Ovary (tissue), 9 donors: ENCODE results near the gene LILRA6. TPM values are rescaled to one million over a fixed set of nuclear protein-coding genes. Genes with fewer than 3 reads are reported as not detected.
A peak's percentile ranks its signal among the peaks of the same experiment; 100 is the strongest.

ENCODE experiments used
- DNase-seq, 5 donors: peaks; one replicate each; pipeline ENCODE4 v3.0.0-alpha.2; 2019 to 2020
- H3K27ac ChIP-seq, 2 donors: fragments of 200-600 bp; one replicate each; pipeline versions ENCODE4 v1.5.1 to v1.8.0; 2019 to 2022
- H3K27me3 ChIP-seq: fragments of 200-600 bp; one replicate; pipeline ENCODE4 v1.8.0; 2022
- H3K36me3 ChIP-seq: fragments of 200-600 bp; sonication (generic); one replicate; pipeline ENCODE4 v1.5.1; 2019
- H3K4me1 ChIP-seq: one replicate; pipeline ENCODE4 v1.8.1; 2013; ENCODE audit warnings: mild to moderate bottlenecking, moderate library complexity; ENCODE audit not compliant: insufficient read depth
- H3K4me3 ChIP-seq: fragments of 200-600 bp; sonication (generic); one replicate; pipeline ENCODE4 v1.5.1; 2017
- H3K9me3 ChIP-seq, 2 donors: fragments of 200-600 bp in 1 of 2; sonication (generic) in 1 of 2; one replicate each; pipeline versions ENCODE4 v1.5.1 to v1.8.1; 2013 to 2019; ENCODE audit warnings: mild to moderate bottlenecking in 1 of 2, moderate library complexity in 1 of 2
- EP300 ChIP-seq: sonication (generic); formaldehyde crosslinking; IDR thresholded peaks from one replicate; pipeline ENCODE4 v1.6.1; 2017; ENCODE audit warnings: antibody characterized with exemption
- POLR2A ChIP-seq: fragments of 450-650 bp; IDR thresholded peaks from one replicate; pipeline ENCODE4 v1.6.1; 2017; ENCODE audit warnings: antibody characterized with exemption, mild to moderate bottlenecking, moderate library complexity
- WGBS, 3 donors: extraction: QIAGEN DNeasy Blood & Tissue Kit in 1 of 3; methylation state at CpG; one replicate each; pipeline versions ENCODE4 v1.1.5 to v1.1.7; 2013 to 2017; 5-methylcytosine and 5-hydroxymethylcytosine counted together
- intact Hi-C, 4 donors: fragments of 100-400 bp; cut with DNase I; formaldehyde crosslinking; loops; one replicate each; pipeline versions ENCODE4 v1.11.0 to v1.15.1; 2022 to 2023
- polyA plus RNA-seq, 2 donors: library from polyadenylated mRNA; stranded (reverse); fragments of 200-250 nt in 1 of 2; fragments of 350-450 nt in 1 of 2; fragmentation: Illumina TruSeq in 1 of 2; extraction: RNeasy Lipid Tissue Mini Kit (QIAGEN cat#74804) in 1 of 2; gene quantifications; one replicate each; pipeline ENCODE4 v1.2.3, GENCODE V29; 2013 to 2014
- total RNA-seq, 7 donors: library from RNA; depleted of rRNA in 2 of 7; stranded (reverse); fragments of >200 nt in 2 of 7; fragmentation: NEBNext Ultra II Directional in 3 of 7; extraction: Animal tissue kit (Norgen Biotek cat#: 25700) in 3 of 7; gene quantifications; one replicate each; pipeline versions ENCODE4 v1.1.0 to v1.2.4, GENCODE V29; 2016 to 2023
- TF ChIP-seq, protein P1 (sequence below), 3 donors: fragments of 450-650 bp in 2 of 3; fragments of 200-600 bp in 1 of 3; IDR thresholded peaks; one replicate each; pipeline versions ENCODE4 v1.5.1 to v1.8.0; 2016 to 2022; ENCODE audit warnings: antibody characterized with exemption in 3 of 3, mild to moderate bottlenecking in 1 of 3
- donor health status: DM: no; HTN: no; CAD: no; lungs with moderate emphysema.
- donor health status: DM: no; HTN: no; CAD: no.
- donor health status: Bipolar disorder and iron deficiency.
- donor health status: DM: yes; HTN: yes; CAD: no.
- donor health status: DM: no; HTN: no; CAD: no.
- donor health status: DM: yes; HTN: yes; CAD: no.

LILRA6 gene
- total and polyA plus RNA-seq, 9 donors, result 0.61 to 2.7 (median 1.2) TPM

GRCh38 chr19:54189735-54190502 is 52.7 kb downstream of the LILRA6 start:
- Histone ChIP-seq H3K27me3 (no peaks in the 10 kb centered on the region), H3K4me3 (peak overlapping the region; percentile 80), H3K9me3 (no peaks in the 10 kb centered on the region), H3K4me1 (peaks cover 6% of the 10 kb centered on the region), H3K36me3 (no peaks in the 10 kb centered on the region), H3K27ac (peak overlapping the region; percentile 96 to 100)
- peak; percentile 100 for DNase-seq
- intact Hi-C loops, result loop anchor here in 1 of 4 donors (1.0 kb wide), 1 partner anchor 19 kb away; no protein-coding TSS in a partner anchor
- TF ChIP-seq POLR2A (peak; percentile 95), EP300 (peak; percentile 43)
- TF ChIP-seq, protein P1, sequence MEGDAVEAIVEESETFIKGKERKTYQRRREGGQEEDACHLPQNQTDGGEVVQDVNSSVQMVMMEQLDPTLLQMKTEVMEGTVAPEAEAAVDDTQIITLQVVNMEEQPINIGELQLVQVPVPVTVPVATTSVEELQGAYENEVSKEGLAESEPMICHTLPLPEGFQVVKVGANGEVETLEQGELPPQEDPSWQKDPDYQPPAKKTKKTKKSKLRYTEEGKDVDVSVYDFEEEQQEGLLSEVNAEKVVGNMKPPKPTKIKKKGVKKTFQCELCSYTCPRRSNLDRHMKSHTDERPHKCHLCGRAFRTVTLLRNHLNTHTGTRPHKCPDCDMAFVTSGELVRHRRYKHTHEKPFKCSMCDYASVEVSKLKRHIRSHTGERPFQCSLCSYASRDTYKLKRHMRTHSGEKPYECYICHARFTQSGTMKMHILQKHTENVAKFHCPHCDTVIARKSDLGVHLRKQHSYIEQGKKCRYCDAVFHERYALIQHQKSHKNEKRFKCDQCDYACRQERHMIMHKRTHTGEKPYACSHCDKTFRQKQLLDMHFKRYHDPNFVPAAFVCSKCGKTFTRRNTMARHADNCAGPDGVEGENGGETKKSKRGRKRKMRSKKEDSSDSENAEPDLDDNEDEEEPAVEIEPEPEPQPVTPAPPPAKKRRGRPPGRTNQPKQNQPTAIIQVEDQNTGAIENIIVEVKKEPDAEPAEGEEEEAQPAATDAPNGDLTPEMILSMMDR (IDR thresholded peaks at IDR 0.05), result peak in 1 of 3 donors; percentile 4
- 0 to 1% (median 0%) methylated on average over 50 to 65 of the region's 65 CpGs for WGBS, 3 donors

- peak; percentile 73 for TF ChIP-seq POLR2A
- TF ChIP-seq EP300, result no peak
- TF ChIP-seq, protein P1 (IDR thresholded peaks at IDR 0.05), result peak; percentile 12 to 61 (median 60)
- DNase-seq, result no peak
- Histone ChIP-seq H3K9me3 (no peaks in the 10 kb centered on the region), H3K4me1 (peaks cover 6% of the 10 kb centered on the region), H3K36me3 (no peaks in the 10 kb centered on the region), H3K27ac (peak within 1 kb of the TSS; percentile 96 to 100), H3K27me3 (no peaks in the 10 kb centered on the region), H3K4me3 (peak within 1 kb of the TSS; percentile 80)
- 0 to 1% (median 0%) methylated on average over 27 to 64 of the region's 64 CpGs for whole genome bisulfite sequencing, 3 donors
- intact Hi-C loops, result loop anchor here in 1 of 4 donors (1.0 kb wide), 1 partner anchor 20 kb away; no protein-coding TSS in a partner anchor
These were observed 53.4 kb downstream of the LILRA6 start, which contains the start of gene MBOAT7 for GRCh38 chr19:54189145-54189734. TSS of gene MBOAT7 (minus strand) at chr19:54189580. CDS start at chr19:54188508, 1,072 bp downstream.

GRCh38 chr19:54188215-54188871 is 54.2 kb downstream of the LILRA6 start:
- intact Hi-C loops, result no loop called here
- peaks cover 6% of the 10 kb centered on the region for H3K4me1 ChIP-seq
- TF ChIP-seq, protein P1 (IDR thresholded peaks at IDR 0.05), result no peak
- no peak for TF ChIP-seq EP300
- no peak for TF ChIP-seq POLR2A
- H3K27me3 ChIP-seq, result no peaks in the 10 kb centered on the region
- peak overlapping the region; percentile 82 to 100 for H3K27ac ChIP-seq
- H3K36me3 ChIP-seq, result no peaks in the 10 kb centered on the region
- H3K9me3 ChIP-seq, result no peaks in the 10 kb centered on the region
- DNase-seq, result peak in 1 of 5 donors; percentile 49
- whole genome bisulfite sequencing, 3 donors, result 20 to 22% (median 22%) methylated on average over 12 of the region's 12 CpGs
- H3K4me3 ChIP-seq, result peak overlapping the region; percentile 80

DNA sequence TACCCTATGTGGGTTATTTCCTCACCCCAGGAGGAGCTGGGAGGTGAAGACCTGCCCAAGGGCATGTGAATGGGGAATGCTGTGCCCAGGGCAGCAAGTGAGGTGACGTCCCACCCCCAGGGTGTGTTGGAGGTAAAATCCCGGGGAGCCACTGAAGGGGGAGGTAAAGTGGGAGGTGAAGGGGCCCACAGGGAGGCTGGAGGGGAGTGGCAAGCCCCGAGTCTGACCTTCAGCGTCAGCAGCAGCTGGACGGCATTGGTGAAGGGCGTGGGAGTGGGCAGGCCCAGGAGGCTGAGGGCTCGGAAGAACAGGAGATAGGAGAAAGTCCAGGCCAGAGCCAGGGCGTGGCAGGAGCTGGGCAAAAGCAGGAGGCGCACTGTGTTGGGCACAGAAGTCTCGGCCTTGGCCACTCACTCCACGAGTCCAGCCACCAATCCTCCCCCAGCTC is 55.6 kb downstream of the LILRA6 start:
- peaks cover 2% of the 10 kb centered on the region for H3K4me1 ChIP-seq
- no peaks in the 10 kb centered on the region for H3K36me3 ChIP-seq
- no peak overlapping the region for H3K4me3 ChIP-seq
- H3K9me3 ChIP-seq, result no peaks in the 10 kb centered on the region
- no peak for DNase-seq
- 57 to 58% (median 58%) methylated on average over 11 of the region's 11 CpGs for WGBS, 3 donors
- TF ChIP-seq EP300, result no peak
- TF ChIP-seq, protein P1 (IDR thresholded peaks at IDR 0.05), result no peak
- no peaks in the 10 kb centered on the region for H3K27me3 ChIP-seq
- intact Hi-C loops, result no loop called here
- H3K27ac ChIP-seq, result no peak overlapping the region
